ENCODE data around the gene POLR2A.

DNA sequence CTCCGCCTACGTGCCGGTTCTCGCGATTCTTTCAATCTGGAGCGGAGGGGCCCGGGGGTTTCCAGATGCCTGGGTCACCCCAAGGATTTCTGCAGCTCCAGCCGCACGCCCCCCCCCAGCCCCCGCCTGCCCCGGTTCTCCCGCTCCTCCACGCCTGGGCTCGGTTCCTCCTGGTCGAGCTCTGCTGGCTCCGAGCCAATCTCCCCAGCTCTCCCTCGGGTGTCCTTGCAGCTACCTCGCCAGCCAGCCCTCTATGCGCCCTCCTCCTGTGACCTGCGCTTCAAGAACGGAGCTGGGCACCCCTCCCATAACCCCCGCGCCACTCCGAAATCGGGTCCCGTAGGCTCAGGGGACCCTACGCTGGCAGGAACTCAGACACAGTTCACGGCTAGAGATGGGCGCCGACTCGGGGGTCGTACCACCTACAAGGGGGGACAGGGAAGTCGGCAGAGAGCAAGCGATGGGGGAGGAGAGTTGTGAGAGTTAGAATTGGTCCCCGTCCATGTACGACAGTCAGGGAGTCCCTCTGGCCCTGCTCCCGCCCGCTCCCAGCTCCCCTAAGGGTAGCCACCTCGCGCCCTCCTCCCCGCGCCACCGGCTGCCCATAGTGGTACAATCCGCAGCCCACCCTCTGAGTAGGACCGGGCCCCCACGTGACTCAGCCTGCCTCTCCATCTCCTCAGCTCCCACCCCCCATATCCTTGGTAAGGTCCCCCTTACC lies 43.9 kb upstream of the POLR2A start:
- TF ChIP-seq, protein P1, sequence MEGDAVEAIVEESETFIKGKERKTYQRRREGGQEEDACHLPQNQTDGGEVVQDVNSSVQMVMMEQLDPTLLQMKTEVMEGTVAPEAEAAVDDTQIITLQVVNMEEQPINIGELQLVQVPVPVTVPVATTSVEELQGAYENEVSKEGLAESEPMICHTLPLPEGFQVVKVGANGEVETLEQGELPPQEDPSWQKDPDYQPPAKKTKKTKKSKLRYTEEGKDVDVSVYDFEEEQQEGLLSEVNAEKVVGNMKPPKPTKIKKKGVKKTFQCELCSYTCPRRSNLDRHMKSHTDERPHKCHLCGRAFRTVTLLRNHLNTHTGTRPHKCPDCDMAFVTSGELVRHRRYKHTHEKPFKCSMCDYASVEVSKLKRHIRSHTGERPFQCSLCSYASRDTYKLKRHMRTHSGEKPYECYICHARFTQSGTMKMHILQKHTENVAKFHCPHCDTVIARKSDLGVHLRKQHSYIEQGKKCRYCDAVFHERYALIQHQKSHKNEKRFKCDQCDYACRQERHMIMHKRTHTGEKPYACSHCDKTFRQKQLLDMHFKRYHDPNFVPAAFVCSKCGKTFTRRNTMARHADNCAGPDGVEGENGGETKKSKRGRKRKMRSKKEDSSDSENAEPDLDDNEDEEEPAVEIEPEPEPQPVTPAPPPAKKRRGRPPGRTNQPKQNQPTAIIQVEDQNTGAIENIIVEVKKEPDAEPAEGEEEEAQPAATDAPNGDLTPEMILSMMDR (IDR thresholded peaks at IDR 0.05), result no peak
- TF ChIP-seq EZH2phosphoT487 (IDR thresholded peaks at IDR 0.05) (no peak), EZH2 (IDR thresholded peaks at IDR 0.05) (no peak)

Data from neural progenitor cell (in vitro differentiated cells).